Panc1 (cell line): ENCODE results near the gene PEX5. TPM values are rescaled to one million over a fixed set of nuclear protein-coding genes. Genes with fewer than 3 reads are reported as not detected.

Source experiments
- ATAC-seq: fragments of 200-7000 bp; cut with Tn5 transposase; 2 replicates; pipeline ENCODE4 v1.9.1; 2020; ENCODE audit warnings: mild to moderate bottlenecking, moderate library complexity
- BruUV-seq: library from RNA; stranded (reverse); fragments of 400-500 nt; replicated peaks from 2 replicates; lab custom pipeline; 2021; lab: Mats Ljungman, UMichigan
- CTCF ChIA-PET: fragments of 300-600 bp; sonication (Branson Sonifier 250); formaldehyde crosslinking; loops from one replicate; lab custom pipeline; 2022; ENCODE audit warnings: antibody characterized with exemption; lab: Charles Lee
- POLR2A ChIA-PET: fragments of 300-600 bp; sonication (Branson Sonifier 250); formaldehyde crosslinking; loops from one replicate; lab custom pipeline; 2022; ENCODE audit warnings: antibody characterized with exemption; lab: Charles Lee
- DNase-seq: peaks from one replicate; pipeline ENCODE4 v3.0.0-alpha.2; 2010; ENCODE audit warnings: low read depth, low spot score
- H3K27ac ChIP-seq: 2 replicates; pipeline ENCODE4 v1.5.1; 2011; ENCODE audit warnings: mild to moderate bottlenecking, low read length, inconsistent platforms
- H3K27me3 ChIP-seq: fragments of 200-500 bp; sonication (Bioruptor generic); 2 replicates; pipeline ENCODE4 v1.6.0; 2014; ENCODE audit warnings: low read length, inconsistent platforms; ENCODE audit not compliant: control insufficient read depth, insufficient read depth
- H3K36me3 ChIP-seq: fragments of 200-500 bp; sonication (Bioruptor generic); 2 replicates; pipeline ENCODE4 v1.5.1; 2014; ENCODE audit warnings: inconsistent platforms, mild to moderate bottlenecking, low read length, moderate library complexity; ENCODE audit not compliant: control insufficient read depth, insufficient read depth
- H3K4me1 ChIP-seq: 2 replicates; pipeline ENCODE4 v1.5.1; 2011; ENCODE audit warnings: inconsistent platforms, mild to moderate bottlenecking, low read length, moderate library complexity; ENCODE audit not compliant: control insufficient read depth, insufficient read depth
- H3K4me3 ChIP-seq, 2 experiments: 2 replicates each; pipeline ENCODE4 v1.5.1; 2011 to 2012; ENCODE audit warnings: low read depth in 2 of 2, low read length in 2 of 2, mild to moderate bottlenecking in 2 of 2, inconsistent platforms in 1 of 2, moderate library complexity in 1 of 2
- H3K9me3 ChIP-seq: fragments of 200-500 bp; sonication (Bioruptor generic); 2 replicates; pipeline ENCODE4 v1.5.1; 2014; ENCODE audit warnings: low read depth, mild to moderate bottlenecking, inconsistent platforms, low read length, moderate library complexity; ENCODE audit not compliant: control insufficient read depth, insufficient read depth
- CTCF ChIP-seq: fragments of 450-650 bp; IDR thresholded peaks from 2 replicates; pipeline ENCODE4 v1.5.1; 2017; ENCODE audit warnings: mild to moderate bottlenecking
- POLR2AphosphoS5 ChIP-seq: IDR thresholded peaks from 2 replicates; pipeline ENCODE4 v1.6.1; 2012; ENCODE audit warnings: mild to moderate bottlenecking, low read depth, low read length, moderate library complexity
- REST ChIP-seq, 2 experiments: IDR thresholded peaks; 2 replicates each; pipeline ENCODE4 v1.6.1; 2011 to 2012; ENCODE audit warnings: low read depth in 2 of 2, control low read depth in 1 of 2, low read length in 1 of 2, mild to moderate bottlenecking in 1 of 2, moderate library complexity in 1 of 2; ENCODE audit not compliant: insufficient read depth in 1 of 2
- SIN3A ChIP-seq: IDR thresholded peaks from 2 replicates; pipeline ENCODE4 v1.6.1; 2012; ENCODE audit warnings: low read depth, mild to moderate bottlenecking, low read length, moderate library complexity, borderline replicate concordance; ENCODE audit not compliant: insufficient read depth
- TCF7L2 ChIP-seq: IDR thresholded peaks from 2 replicates; pipeline ENCODE4 v1.6.1; 2011; ENCODE audit warnings: mild to moderate bottlenecking, low read depth, low read length, inconsistent platforms
- in situ Hi-C: cut with HindIII; loops from 2 replicates; pipeline ENCODE4 v1.10.0; 2016; ENCODE audit warnings: low sequenced_read_pairs, low pct_unique_long_range_greater_than_20kb
- intact Hi-C: fragments of 100-400 bp; cut with micrococcal nuclease; formaldehyde crosslinking; loops from one replicate; pipeline ENCODE4 v1.10.0; 2022; ENCODE audit not compliant: unreplicated experiment
- total RNA-seq: library from RNA; stranded (reverse); gene quantifications from one replicate; pipeline ENCODE4 v1.2.1, GENCODE V29; 2021; ENCODE audit not compliant: unreplicated experiment

Gene PEX5
- total RNA-seq, 1 experiment from 2014 or later = 26.9 TPM

GRCh38 chr12:7158781-7159609 lies 30.5 kb upstream of the PEX5 start:
- POLR2A ChIA-PET = no interaction called here
- Histone ChIP-seq H3K4me1 (no peaks in the 10 kb centered on the region), H3K27me3 (no peaks in the 10 kb centered on the region), H3K4me3 (no peak overlapping the region), H3K27ac (no peak overlapping the region), H3K36me3 (no peaks in the 10 kb centered on the region), H3K9me3 (no peaks in the 10 kb centered on the region)
- DNase-seq = no peak
- ATAC-seq = peak; percentile 58; the same call in 1 of the 2 replicates
- CTCF ChIA-PET = interaction anchor here (0.5 to 0.6 kb wide), 2 partner anchors 100 to 1496 kb away, joined by 4 to 5 read pairs; no protein-coding TSS in a partner anchor
- intact Hi-C loops = no loop called here
- BruUV-seq = no TSS peak
- no peak for TF ChIP-seq CTCF
- in situ Hi-C loops = no loop called here

GRCh38 chr12:7160183-7160582 lies 29.3 kb upstream of the PEX5 start:
- ChIA-PET POLR2A (no interaction called here), CTCF (no interaction called here)
- no TSS peak for BruUV-seq
- no peak for DNase-seq
- in situ Hi-C loops (no loop called here), intact Hi-C loops (no loop called here)
- Histone ChIP-seq H3K27me3 (no peaks in the 10 kb centered on the region), H3K36me3 (no peaks in the 10 kb centered on the region), H3K4me1 (no peaks in the 10 kb centered on the region), H3K4me3 (no peak overlapping the region), H3K9me3 (no peaks in the 10 kb centered on the region), H3K27ac (no peak overlapping the region)
- no peak for ATAC-seq
- TF ChIP-seq SIN3A (no peak), REST (IDR thresholded peaks at IDR 0.05; ENCODE audit: insufficient read depth in 1 of 2, low read depth in 2 of 2, low read length in 1 of 2) (no peak), TCF7L2 (no peak), CTCF (no peak), POLR2AphosphoS5 (no peak)
